Stomach (tissue), 9 donors: ENCODE data around the gene CNDP1. TPM values are rescaled to one million over a fixed set of nuclear protein-coding genes. Genes with fewer than 3 reads are reported as not detected.
A peak's percentile ranks its signal among the peaks of the same experiment; 100 is the strongest.

Source experiments
- DNase-seq, 2 donors: peaks; one replicate each; pipeline versions ENCODE4 v3.0.0 to v3.0.0-alpha.2; 2013 to 2019
- H3K27ac ChIP-seq, 5 donors: fragments of 200-600 bp in 4 of 5; sonication (generic) in 4 of 5; one replicate each; pipeline ENCODE4 v1.5.1; 2013 to 2019; ENCODE audit warnings: mild to moderate bottlenecking in 1 of 5, moderate library complexity in 1 of 5
- H3K27me3 ChIP-seq, 3 donors: fragments of 200-600 bp; sonication (generic); one replicate each; pipeline ENCODE4 v1.5.1; 2017 to 2019; ENCODE audit warnings: mixed run types in 1 of 3
- H3K36me3 ChIP-seq, 4 donors: fragments of 200-600 bp; sonication (generic); 1 replicate in 3 of 4; 2 replicates in 1 of 4; pipeline ENCODE4 v1.5.1; 2016 to 2019
- H3K4me1 ChIP-seq, 4 donors: fragments of 200-600 bp; sonication (generic); one replicate each; pipeline ENCODE4 v1.5.1; 2016 to 2019
- H3K4me3 ChIP-seq, 4 donors: fragments of 200-600 bp; sonication (generic) in 3 of 4; one replicate each; pipeline ENCODE4 v1.5.1; 2016 to 2019; ENCODE audit warnings: mild to moderate bottlenecking in 1 of 4
- H3K9me3 ChIP-seq, 4 donors: fragments of 200-600 bp; sonication (generic); one replicate each; pipeline ENCODE4 v1.5.1; 2016 to 2019
- CTCF ChIP-seq, 7 experiments: fragments of 450-650 bp in 4 of 7; fragments of 200-600 bp in 3 of 7; sonication (generic) in 3 of 7; IDR thresholded peaks; one replicate each; pipeline ENCODE4 v1.5.1; 2016 to 2019; ENCODE audit warnings: antibody characterized with exemption in 7 of 7, control low read depth in 2 of 7, mild to moderate bottlenecking in 1 of 7
- EP300 ChIP-seq: sonication (generic); formaldehyde crosslinking; IDR thresholded peaks from one replicate; pipeline ENCODE4 v1.6.1; 2017; ENCODE audit warnings: antibody characterized with exemption
- POLR2A ChIP-seq, 4 donors: fragments of 450-650 bp; IDR thresholded peaks; one replicate each; pipeline ENCODE4 v1.6.1; 2016; ENCODE audit warnings: antibody characterized with exemption in 4 of 4, control low read depth in 2 of 4, mild to moderate bottlenecking in 1 of 4, moderate library complexity in 1 of 4
- POLR2AphosphoS5 ChIP-seq, 3 donors: sonication (generic); formaldehyde crosslinking; IDR thresholded peaks; one replicate each; pipeline ENCODE4 v1.6.1; 2016; ENCODE audit warnings: antibody characterized with exemption in 3 of 3
- WGBS, 5 donors: extraction: QIAGEN DNeasy Blood & Tissue Kit in 3 of 5; methylation state at CpG; one replicate each; pipeline versions ENCODE4 v1.1.5 to v1.1.7; 2013 to 2018; 5-methylcytosine and 5-hydroxymethylcytosine counted together
- intact Hi-C: fragments of 100-400 bp; cut with DNase I; formaldehyde crosslinking; loops from one replicate; pipeline ENCODE4 v1.15.1; 2023; ENCODE audit warnings: low total_unique reads
- polyA plus RNA-seq, 3 donors: library from polyadenylated mRNA; stranded (reverse); fragments of 200-250 nt; gene quantifications; one replicate each; pipeline ENCODE4 v1.2.3, GENCODE V29; 2013
- total RNA-seq, 5 donors: library from RNA; depleted of rRNA; stranded (reverse); fragments of >200 nt; gene quantifications; one replicate each; pipeline versions ENCODE4 v1.1.0 to v1.2.3, GENCODE V29; 2014 to 2016
- donor health status: healthy with polysubstance abuse.
- donor health status: Bipolar disorder and iron deficiency.
- donor health status: healthy.

CNDP1 gene
- total and polyA plus RNA-seq, 8 donors: 0.13 to 0.72 (median 0.50) TPM; not detected in 5

DNA sequence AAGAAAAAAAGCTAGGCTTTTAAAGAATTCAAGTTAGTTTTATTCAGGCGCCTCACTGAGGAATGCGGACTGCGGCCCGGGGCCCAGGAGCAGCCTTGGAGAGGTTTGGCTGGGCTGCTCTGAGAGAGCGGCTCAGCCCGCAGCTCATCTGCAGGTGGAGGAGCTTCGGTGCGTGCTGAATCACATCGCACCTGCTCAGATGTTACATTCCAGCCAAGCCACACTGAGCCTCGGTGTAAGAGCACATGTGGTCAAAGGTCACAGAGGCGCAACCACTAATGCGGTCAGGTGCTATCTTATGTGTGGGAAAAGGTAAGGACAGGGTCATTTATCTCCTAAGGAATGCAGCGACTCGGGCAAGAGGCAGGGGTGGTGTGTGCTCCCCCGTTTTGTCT, 17.1 kb upstream of the CNDP1 start:
- TF ChIP-seq POLR2A (IDR thresholded peaks at IDR 0.05): no peak
- no peak for TF ChIP-seq EP300
- TF ChIP-seq CTCF (IDR thresholded peaks at IDR 0.05): no peak
- TF ChIP-seq POLR2AphosphoS5 (IDR thresholded peaks at IDR 0.05): no peak
- Histone ChIP-seq H3K9me3 (no peaks in the 10 kb centered on the region), H3K27ac (no peak overlapping the region), H3K36me3 (peaks cover 70 to 100% (median 93%) of the 10 kb centered on the region in 4 donors), H3K27me3 (no peaks in the 10 kb centered on the region), H3K4me1 (peaks cover 0 to 5% (median 4%) of the 10 kb centered on the region in 4 donors), H3K4me3 (no peak overlapping the region)
- peak in 1 of 2 donors; percentile 23 for DNase-seq
- intact Hi-C loops: no loop called here
- 63 to 86% (median 69%) methylated on average over 15 of the region's 15 CpGs for WGBS, 5 donors

DNA sequence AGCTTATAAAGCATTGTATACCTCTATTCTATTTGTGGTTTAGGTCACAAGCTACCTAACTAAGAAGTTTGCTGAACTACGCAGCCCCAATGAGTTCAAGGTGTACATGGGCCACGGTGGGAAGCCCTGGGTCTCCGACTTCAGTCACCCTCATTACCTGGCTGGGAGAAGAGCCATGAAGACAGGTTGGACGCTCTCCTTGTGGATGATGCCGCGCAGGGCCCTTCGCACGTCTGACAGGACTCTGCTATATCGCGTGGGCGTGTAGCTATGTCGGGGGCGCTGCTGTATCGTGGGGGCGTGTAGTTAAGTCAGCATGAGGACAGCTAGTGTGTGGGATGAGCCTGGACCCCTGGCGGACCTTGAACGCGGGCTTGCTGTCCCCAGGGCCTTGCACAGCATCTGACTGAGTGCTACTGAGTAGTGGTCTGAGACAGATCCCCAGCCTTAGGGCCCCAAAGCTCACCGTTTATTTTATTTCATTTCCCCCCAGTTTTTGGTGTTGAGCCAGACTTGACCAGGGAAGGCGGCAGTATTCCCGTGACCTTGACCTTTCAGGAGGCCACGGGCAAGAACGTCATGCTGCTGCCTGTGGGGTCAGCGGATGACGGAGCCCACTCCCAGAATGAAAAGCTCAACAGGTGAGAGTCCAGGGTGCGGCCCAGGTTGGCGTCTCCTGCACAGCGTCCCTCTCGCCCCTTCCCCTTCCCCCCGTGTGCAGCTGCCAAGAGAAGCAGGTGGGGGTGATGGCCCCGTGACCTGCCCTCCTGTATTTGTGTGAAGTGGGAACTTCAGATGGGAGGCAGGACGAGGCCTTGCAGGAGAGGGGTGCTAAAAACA, 15.6 kb upstream of the CNDP1 start:
- peaks cover 58 to 94% (median 79%) of the 10 kb centered on the region in 4 donors for H3K36me3 ChIP-seq
- TF ChIP-seq CTCF (IDR thresholded peaks at IDR 0.05): no peak
- TF ChIP-seq POLR2AphosphoS5 (IDR thresholded peaks at IDR 0.05): no peak
- TF ChIP-seq POLR2A (IDR thresholded peaks at IDR 0.05): no peak
- TF ChIP-seq EP300: no peak
- peaks cover 0 to 6% (median 2%) of the 10 kb centered on the region in 4 donors for H3K4me1 ChIP-seq
- H3K9me3 ChIP-seq: no peaks in the 10 kb centered on the region
- 84 to 87% (median 85%) methylated on average over 32 of the region's 32 CpGs for WGBS, 5 donors
- no peak overlapping the region for H3K27ac ChIP-seq
- H3K4me3 ChIP-seq: no peak overlapping the region
- peak in 1 of 2 donors; percentile 16 for DNase-seq
- no peaks in the 10 kb centered on the region for H3K27me3 ChIP-seq
- intact Hi-C loops: no loop called here

- Histone ChIP-seq H3K4me3 (no peak overlapping the region), H3K4me1 (peaks cover 0 to 6% (median 2%) of the 10 kb centered on the region in 4 donors), H3K36me3 (peaks cover 55 to 86% (median 72%) of the 10 kb centered on the region in 4 donors), H3K27ac (no peak overlapping the region), H3K9me3 (no peaks in the 10 kb centered on the region), H3K27me3 (no peaks in the 10 kb centered on the region)
- TF ChIP-seq EP300: no peak
- TF ChIP-seq POLR2A (IDR thresholded peaks at IDR 0.05): no peak
- TF ChIP-seq CTCF (IDR thresholded peaks at IDR 0.05): no peak
- intact Hi-C loops: no loop called here
- peak in 1 of 2 donors; percentile 13 for DNase-seq
- 87 to 93% (median 91%) methylated on average over 18 of the region's 18 CpGs for WGBS, 5 donors
Observed at GRCh38 chr18:74519320-74520095, 14.8 kb upstream of the CNDP1 start.

- no peak overlapping the region for H3K27ac ChIP-seq
- H3K36me3 ChIP-seq: peaks cover 48 to 78% (median 65%) of the 10 kb centered on the region in 4 donors
- WGBS, 5 donors: 87 to 92% (median 90%) methylated on average over 13 to 14 of the region's 14 CpGs
Observed at GRCh38 chr18:74520096-74520833, 14.0 kb upstream of the CNDP1 start.

More at GRCh38 chr18:74520096-74520833, 14.0 kb upstream of the CNDP1 start:
- H3K9me3 ChIP-seq: no peaks in the 10 kb centered on the region
- TF ChIP-seq CTCF (IDR thresholded peaks at IDR 0.05) (no peak), EP300 (no peak), POLR2AphosphoS5 (IDR thresholded peaks at IDR 0.05) (no peak), POLR2A (IDR thresholded peaks at IDR 0.05) (no peak)
- H3K27me3 ChIP-seq: no peaks in the 10 kb centered on the region
- intact Hi-C loops: no loop called here
- no peak overlapping the region for H3K4me3 ChIP-seq
- peaks cover 0 to 6% (median 0%) of the 10 kb centered on the region in 4 donors for H3K4me1 ChIP-seq
- peak in 1 of 2 donors; percentile 11 for DNase-seq
